Upper lobe of left lung (tissue), 6 donors: Measurements from ENCODE around the gene F13A1. TPM values are rescaled to one million over a fixed set of nuclear protein-coding genes. Genes with fewer than 3 reads are reported as not detected.

Experiments used
- ATAC-seq, 2 donors: fragments of 200-7000 bp; cut with Tn5 transposase; one replicate each; pipeline ENCODE4 v1.9.1; 2022; ENCODE audit warnings: mild to moderate bottlenecking in 2 of 2, moderate library complexity in 2 of 2; ENCODE audit not compliant: low FRiP score in 2 of 2
- DNase-seq, 2 donors: peaks; one replicate each; pipeline ENCODE4 v3.0.0-alpha.2; 2019 to 2020
- H3K27ac ChIP-seq, 4 donors: fragments of 200-600 bp; sonication (generic); one replicate each; pipeline ENCODE4 v1.5.1; 2016 to 2019
- H3K27me3 ChIP-seq, 4 donors: fragments of 200-600 bp; sonication (generic); one replicate each; pipeline ENCODE4 v1.5.1; 2017 to 2019
- H3K36me3 ChIP-seq, 4 donors: fragments of 200-600 bp; sonication (generic); one replicate each; pipeline ENCODE4 v1.5.1; 2016 to 2019
- H3K4me1 ChIP-seq, 4 donors: fragments of 200-600 bp; sonication (generic); one replicate each; pipeline ENCODE4 v1.5.1; 2018 to 2019
- H3K4me3 ChIP-seq, 4 donors: fragments of 200-600 bp; sonication (generic); one replicate each; pipeline ENCODE4 v1.5.1; 2017 to 2019; ENCODE audit warnings: mild to moderate bottlenecking in 2 of 4, moderate library complexity in 1 of 4
- H3K9me3 ChIP-seq, 4 donors: fragments of 200-600 bp; sonication (generic); one replicate each; pipeline ENCODE4 v1.5.1; 2018 to 2019
- CTCF ChIP-seq, 6 experiments: fragments of 450-650 bp in 4 of 6; fragments of 200-600 bp in 2 of 6; sonication (generic) in 2 of 6; IDR thresholded peaks; one replicate each; pipeline ENCODE4 v1.5.1; 2016 to 2019; ENCODE audit warnings: antibody characterized with exemption in 6 of 6
- EP300 ChIP-seq, 4 donors: sonication (generic); formaldehyde crosslinking; IDR thresholded peaks; one replicate each; pipeline ENCODE4 v1.5.1; 2017; ENCODE audit warnings: antibody characterized with exemption in 4 of 4, control low read depth in 2 of 4
- POLR2A ChIP-seq, 4 donors: fragments of 450-650 bp; IDR thresholded peaks; one replicate each; pipeline ENCODE4 v1.5.1; 2016 to 2017; ENCODE audit warnings: antibody characterized with exemption in 4 of 4, mild to moderate bottlenecking in 2 of 4
- POLR2AphosphoS5 ChIP-seq, 2 donors: sonication (generic); formaldehyde crosslinking; IDR thresholded peaks; one replicate each; pipeline ENCODE4 v1.5.1; 2017; ENCODE audit warnings: antibody characterized with exemption in 2 of 2
- WGBS, 2 donors: methylation state at CpG; one replicate each; pipeline ENCODE4 v1.1.5; 2017 to 2018; 5-methylcytosine and 5-hydroxymethylcytosine counted together
- total RNA-seq, 6 donors: library from RNA; depleted of rRNA in 4 of 6; stranded (reverse); fragments of >200 nt in 4 of 6; gene quantifications; one replicate each; pipeline versions ENCODE4 v1.1.0 to v1.2.1, GENCODE V29; 2016 to 2021
- donor health status: DM: no; HTN: no; CAD: no; lungs with moderate emphysema.
- donor health status: DM: no; HTN: yes; CAD: no; lungs with severe emphysema.

F13A1 gene
- total RNA-seq, 6 donors from 2014 or later = 7.3 to 146 (median 39.2) TPM

- Histone ChIP-seq H3K27ac (no peak overlapping the region), H3K4me3 (no peak overlapping the region), H3K36me3 (no peaks in the 10 kb centered on the region), H3K4me1 (no peaks in the 10 kb centered on the region), H3K27me3 (no peaks in the 10 kb centered on the region), H3K9me3 (no peaks in the 10 kb centered on the region)
- WGBS, 2 donors = 58 to 71% methylated on average over 5 of the region's 5 CpGs
- DNase-seq = no peak
- no peak for ATAC-seq
- TF ChIP-seq POLR2AphosphoS5 (IDR thresholded peaks at IDR 0.05) (no peak), EP300 (IDR thresholded peaks at IDR 0.05) (no peak), POLR2A (IDR thresholded peaks at IDR 0.05) (no peak), CTCF (IDR thresholded peaks at IDR 0.05) (no peak)
Measured at GRCh38 chr6:6348256-6348655, 27.8 kb upstream of the F13A1 start.

GRCh38 chr6:6346427-6347023 lies 26.1 kb upstream of the F13A1 start:
- H3K27me3 ChIP-seq = no peaks in the 10 kb centered on the region
- no peaks in the 10 kb centered on the region for H3K36me3 ChIP-seq
- TF ChIP-seq CTCF (IDR thresholded peaks at IDR 0.05) (no peak), POLR2A (IDR thresholded peaks at IDR 0.05) (no peak), POLR2AphosphoS5 (IDR thresholded peaks at IDR 0.05) (no peak), EP300 (IDR thresholded peaks at IDR 0.05) (no peak)
- WGBS, 2 donors = 49 to 61% methylated on average over 3 of the region's 3 CpGs
- ATAC-seq = no peak
- no peak overlapping the region for H3K27ac ChIP-seq
- no peaks in the 10 kb centered on the region for H3K9me3 ChIP-seq
- DNase-seq = no peak
- no peak overlapping the region for H3K4me3 ChIP-seq
- H3K4me1 ChIP-seq = no peaks in the 10 kb centered on the region

- H3K9me3 ChIP-seq = no peaks in the 10 kb centered on the region
- ATAC-seq (no peak), DNase-seq (no peak)
- 71 to 85% methylated on average over 1 of the region's 1 CpG for WGBS, 2 donors
- H3K27me3 ChIP-seq = no peaks in the 10 kb centered on the region
- H3K36me3 ChIP-seq = no peaks in the 10 kb centered on the region
- no peak overlapping the region for H3K27ac ChIP-seq
- TF ChIP-seq POLR2AphosphoS5 (IDR thresholded peaks at IDR 0.05) = no peak
- no peak for TF ChIP-seq CTCF (IDR thresholded peaks at IDR 0.05)
- TF ChIP-seq POLR2A (IDR thresholded peaks at IDR 0.05) = no peak
- TF ChIP-seq EP300 (IDR thresholded peaks at IDR 0.05) = no peak
- H3K4me1 ChIP-seq = peaks cover 0 to 5% (median 0%) of the 10 kb centered on the region in 4 donors
- no peak overlapping the region for H3K4me3 ChIP-seq
Measured at GRCh38 chr6:6333501-6333900, 13.0 kb upstream of the F13A1 start.

- Histone ChIP-seq H3K36me3 (no peaks in the 10 kb centered on the region), H3K4me1 (peaks cover 0 to 5% (median 0%) of the 10 kb centered on the region in 4 donors), H3K27me3 (no peaks in the 10 kb centered on the region), H3K27ac (no peak overlapping the region), H3K9me3 (no peaks in the 10 kb centered on the region), H3K4me3 (no peak overlapping the region)
- WGBS, 2 donors = 64 to 74% methylated on average over 3 of the region's 3 CpGs
- DNase-seq (no peak), ATAC-seq (no peak)
- no peak for TF ChIP-seq POLR2A (IDR thresholded peaks at IDR 0.05)
- TF ChIP-seq EP300 (IDR thresholded peaks at IDR 0.05) = no peak
- no peak for TF ChIP-seq POLR2AphosphoS5 (IDR thresholded peaks at IDR 0.05)
- no peak for TF ChIP-seq CTCF (IDR thresholded peaks at IDR 0.05)
Measured at GRCh38 chr6:6332811-6333244, 12.4 kb upstream of the F13A1 start.
